ENCODE results near the gene CD244. TPM values are rescaled to one million over a fixed set of nuclear protein-coding genes. Genes with fewer than 3 reads are reported as not detected.

CD244 gene
- total RNA-seq, 3 donors from 2014 or later: 0.96 to 1.4 (median 1.2) TPM

DNA sequence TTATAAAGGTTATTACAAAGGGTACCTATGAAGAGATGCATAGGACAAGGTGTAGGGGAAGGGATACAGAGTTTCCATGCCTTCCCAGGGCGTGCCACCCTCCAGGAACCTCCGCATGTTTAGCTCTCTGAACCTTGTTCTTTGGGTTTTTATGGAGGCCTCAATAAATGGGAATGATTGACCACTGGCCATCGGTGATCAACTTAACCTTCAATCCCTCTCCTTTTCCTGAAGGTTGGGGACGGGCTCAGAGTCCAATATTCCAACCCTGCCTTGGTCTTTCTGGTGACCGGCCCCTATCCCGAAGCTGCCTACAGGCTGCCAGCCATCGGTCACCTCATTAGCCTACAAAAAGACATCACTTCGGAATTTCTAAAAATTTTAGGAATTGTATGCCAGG is 11.7 kb downstream of the CD244 start:
- ATAC-seq (peak; percentile 62), DNase-seq (peak in 1 of 3 donors; percentile 25)
- Histone ChIP-seq H3K4me3 (no peak overlapping the region), H3K36me3 (ENCODE audit: low read depth) (no peaks in the 10 kb centered on the region), H3K4me1 (ENCODE audit: low read depth) (peaks cover 9% of the 10 kb centered on the region), H3K9me3 (no peaks in the 10 kb centered on the region)
- TF ChIP-seq, protein P1, sequence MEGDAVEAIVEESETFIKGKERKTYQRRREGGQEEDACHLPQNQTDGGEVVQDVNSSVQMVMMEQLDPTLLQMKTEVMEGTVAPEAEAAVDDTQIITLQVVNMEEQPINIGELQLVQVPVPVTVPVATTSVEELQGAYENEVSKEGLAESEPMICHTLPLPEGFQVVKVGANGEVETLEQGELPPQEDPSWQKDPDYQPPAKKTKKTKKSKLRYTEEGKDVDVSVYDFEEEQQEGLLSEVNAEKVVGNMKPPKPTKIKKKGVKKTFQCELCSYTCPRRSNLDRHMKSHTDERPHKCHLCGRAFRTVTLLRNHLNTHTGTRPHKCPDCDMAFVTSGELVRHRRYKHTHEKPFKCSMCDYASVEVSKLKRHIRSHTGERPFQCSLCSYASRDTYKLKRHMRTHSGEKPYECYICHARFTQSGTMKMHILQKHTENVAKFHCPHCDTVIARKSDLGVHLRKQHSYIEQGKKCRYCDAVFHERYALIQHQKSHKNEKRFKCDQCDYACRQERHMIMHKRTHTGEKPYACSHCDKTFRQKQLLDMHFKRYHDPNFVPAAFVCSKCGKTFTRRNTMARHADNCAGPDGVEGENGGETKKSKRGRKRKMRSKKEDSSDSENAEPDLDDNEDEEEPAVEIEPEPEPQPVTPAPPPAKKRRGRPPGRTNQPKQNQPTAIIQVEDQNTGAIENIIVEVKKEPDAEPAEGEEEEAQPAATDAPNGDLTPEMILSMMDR (IDR thresholded peaks at IDR 0.05): no peak
- intact Hi-C loops (cut with DNase I, micrococcal nuclease): no loop called here

DNA sequence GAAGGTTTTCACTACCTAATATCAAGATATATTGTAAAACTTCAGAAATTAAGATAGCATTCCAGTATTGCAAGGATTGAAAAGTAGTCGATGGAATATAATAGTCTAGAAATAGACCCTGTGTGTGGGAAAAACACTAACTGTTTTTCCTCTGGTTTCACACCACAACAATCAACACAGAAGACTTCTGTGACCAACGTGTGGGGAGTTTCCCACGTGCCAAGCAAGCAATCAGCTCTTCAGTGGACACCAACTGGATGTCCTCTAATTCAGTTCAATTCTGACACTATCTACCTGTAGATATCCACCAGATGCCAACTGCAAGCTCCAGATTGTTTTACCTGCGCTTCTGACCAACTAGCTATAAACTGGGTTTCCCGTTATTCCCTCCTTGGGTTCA is 12.1 kb downstream of the CD244 start:
- ATAC-seq: no peak
- Histone ChIP-seq H3K4me3 (no peak overlapping the region), H3K4me1 (ENCODE audit: low read depth) (peaks cover 9% of the 10 kb centered on the region), H3K9me3 (no peaks in the 10 kb centered on the region), H3K36me3 (ENCODE audit: low read depth) (no peaks in the 10 kb centered on the region)
- TF ChIP-seq, protein P1 (IDR thresholded peaks at IDR 0.05): no peak
- DNase-seq: no peak
- intact Hi-C loops (cut with DNase I, micrococcal nuclease): no loop called here

DNA sequence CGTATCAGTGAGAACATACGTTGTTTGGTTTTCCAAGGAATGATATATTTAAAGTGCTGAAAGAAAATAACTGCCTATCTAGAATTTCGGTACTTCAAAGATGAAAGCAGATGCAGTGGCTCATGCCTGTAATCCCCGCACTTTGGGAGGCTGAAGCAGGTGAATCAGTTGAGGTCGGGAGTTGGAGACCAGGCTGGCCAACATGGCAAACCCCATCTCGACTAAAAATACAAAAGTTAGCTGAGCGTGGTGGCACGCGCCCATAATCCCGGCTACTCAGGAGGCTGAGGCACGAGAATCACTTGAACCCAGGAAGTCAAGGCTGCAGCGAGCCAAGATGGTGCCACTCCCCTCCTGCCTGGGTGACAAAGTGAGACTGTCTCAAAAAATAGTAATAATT is 16.4 kb downstream of the CD244 start:
- ATAC-seq: no peak

DNA sequence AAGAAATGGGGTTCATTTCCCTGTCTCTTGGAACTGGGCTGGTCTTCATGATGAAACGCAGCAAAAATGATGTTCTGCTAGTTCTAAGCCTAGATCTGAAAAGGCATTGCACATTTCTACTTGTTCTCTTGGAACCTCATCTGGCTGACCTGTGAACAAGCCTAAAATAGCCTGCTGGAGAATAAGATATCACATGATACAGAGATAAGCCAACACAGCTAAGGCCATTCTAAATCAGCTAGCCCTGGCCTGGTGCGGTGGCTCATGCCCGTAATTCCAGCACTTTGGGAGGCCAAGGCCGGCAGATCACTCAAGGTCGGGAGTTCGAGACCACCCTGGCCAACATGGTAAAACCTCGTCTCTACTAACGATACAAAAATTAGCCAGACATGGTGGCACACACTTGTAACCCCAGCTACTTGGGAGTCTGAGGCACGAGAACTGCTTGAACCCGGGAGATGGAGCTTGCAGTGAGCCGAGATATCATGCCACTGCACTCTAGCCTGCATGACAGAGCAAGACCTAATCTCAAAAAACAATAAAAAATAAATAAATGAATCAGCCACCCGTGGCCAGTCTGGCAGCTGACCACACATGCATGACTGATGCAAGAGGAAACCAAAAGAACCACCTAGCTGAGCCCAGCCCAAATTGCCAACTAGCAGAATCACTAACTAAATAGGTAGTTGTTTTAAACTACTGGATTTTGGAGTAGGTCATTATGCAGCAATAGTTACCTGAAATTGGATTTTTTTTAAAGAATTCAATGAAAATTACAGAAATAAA is 18.0 kb downstream of the CD244 start:
- Histone ChIP-seq H3K4me1 (ENCODE audit: low read depth) (no peaks in the 10 kb centered on the region), H3K36me3 (ENCODE audit: low read depth) (no peaks in the 10 kb centered on the region), H3K4me3 (no peak overlapping the region), H3K9me3 (no peaks in the 10 kb centered on the region)
- ATAC-seq: no peak
- intact Hi-C loops (cut with DNase I, micrococcal nuclease): no loop called here
- TF ChIP-seq, protein P1 (IDR thresholded peaks at IDR 0.05): no peak
- no peak for DNase-seq

More for the DNA sequence above, 16.4 kb downstream of the CD244 start:
- Histone ChIP-seq H3K4me3 (no peak overlapping the region), H3K9me3 (no peaks in the 10 kb centered on the region), H3K4me1 (ENCODE audit: low read depth) (peaks cover 9% of the 10 kb centered on the region), H3K36me3 (ENCODE audit: low read depth) (no peaks in the 10 kb centered on the region)
- TF ChIP-seq, protein P1 (IDR thresholded peaks at IDR 0.05): no peak
- no peak for DNase-seq
- intact Hi-C loops (cut with DNase I, micrococcal nuclease): no loop called here

DNA sequence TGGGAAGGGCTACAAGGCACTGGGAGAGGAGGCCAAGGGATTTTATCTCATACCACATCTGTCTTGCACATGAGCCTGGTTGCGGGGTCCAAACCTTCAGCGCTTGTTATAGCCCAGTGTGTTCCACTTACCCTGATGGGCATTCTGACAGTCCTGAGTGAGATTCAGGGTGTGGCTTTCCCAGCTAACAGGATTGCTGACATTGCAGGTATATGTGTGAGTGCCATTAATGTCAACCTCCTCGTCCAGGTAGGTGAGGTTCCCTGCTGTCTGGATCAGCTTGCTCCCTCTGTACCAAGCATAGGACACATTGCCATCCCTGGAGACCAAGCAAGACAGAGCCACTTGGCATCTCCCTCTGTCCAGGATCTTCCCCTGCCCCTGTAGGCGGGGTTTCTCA is 21.6 kb downstream of the CD244 start:
- Histone ChIP-seq H3K9me3 (no peaks in the 10 kb centered on the region), H3K4me1 (ENCODE audit: low read depth) (no peaks in the 10 kb centered on the region), H3K4me3 (no peak overlapping the region), H3K36me3 (ENCODE audit: low read depth) (no peaks in the 10 kb centered on the region)
- ATAC-seq (no peak), DNase-seq (no peak)
- TF ChIP-seq, protein P1 (IDR thresholded peaks at IDR 0.05): no peak
- intact Hi-C loops (cut with DNase I, micrococcal nuclease): no loop called here

Measured in mucosa of descending colon (tissue), 3 donors.